ENCODE measurements around the gene SARM1.
A peak's percentile ranks its signal among the peaks of the same experiment; 100 is the strongest.

Gene SARM1

GRCh38 chr17:28342313-28342712 is 29.2 kb upstream of the SARM1 start:
- no peak for DNase-seq

- no peak for DNase-seq
These were observed 28.0 kb upstream of the SARM1 start for GRCh38 chr17:28343491-28343932.

GRCh38 chr17:28344011-28344410 is 27.5 kb upstream of the SARM1 start:
- no peak for DNase-seq

- no peak for DNase-seq
These were observed 27.0 kb upstream of the SARM1 start for GRCh38 chr17:28344435-28344901.

GRCh38 chr17:28345419-28346198 is 25.9 kb upstream of the SARM1 start:
- DNase-seq, result no peak

- DNase-seq, result no peak
These were observed 25.3 kb upstream of the SARM1 start for GRCh38 chr17:28346199-28346580.

- no peak for DNase-seq
These were observed 24.7 kb upstream of the SARM1 start for GRCh38 chr17:28346746-28347246.

- DNase-seq, result peak; percentile 86
These were observed 24.1 kb upstream of the SARM1 start for GRCh38 chr17:28347261-28347891.

- no peak for DNase-seq
These were observed 22.5 kb upstream of the SARM1 start for GRCh38 chr17:28348979-28349378.

- DNase-seq, result no peak
These were observed 21.2 kb upstream of the SARM1 start for GRCh38 chr17:28350271-28350670.

GRCh38 chr17:28357061-28357900 is 14.2 kb upstream of the SARM1 start, which contains the start of gene POLDIP2:
TSS of gene POLDIP2 (minus strand) at chr17:28357527. CDS start at chr17:28357448, 79 bp downstream.
- peak; percentile 97 for DNase-seq

- no peak for DNase-seq
These were observed 13.6 kb upstream of the SARM1 start for GRCh38 chr17:28357901-28358197.

GRCh38 chr17:28363186-28363585 is 8.3 kb upstream of the SARM1 start:
- no peak for DNase-seq

GRCh38 chr17:28363776-28364650 is 7.5 kb upstream of the SARM1 start:
- no peak for DNase-seq

- DNase-seq, result no peak
These were observed 6.7 kb upstream of the SARM1 start, which contains the start of gene SEBOX for GRCh38 chr17:28364665-28365363. TSS of gene SEBOX (minus strand) at chr17:28365199. CDS start at chr17:28365151, 48 bp downstream.

- no peak for DNase-seq
These were observed 6.0 kb upstream of the SARM1 start for GRCh38 chr17:28365487-28365886.

- DNase-seq, result no peak
These were observed 4.9 kb upstream of the SARM1 start for GRCh38 chr17:28366605-28367004.

- DNase-seq, result no peak
These were observed 3.7 kb upstream of the SARM1 start for GRCh38 chr17:28367641-28368305.

GRCh38 chr17:28368306-28368831 is 3.1 kb upstream of the SARM1 start:
- DNase-seq, result no peak

- DNase-seq, result no peak
These were observed 2.4 kb upstream of the SARM1 start for GRCh38 chr17:28368915-28369683.

All from fibroblast of skin of scalp (primary cell).